ENCODE data around the gene RBM47.
A peak's percentile ranks its signal among the peaks of the same experiment; 100 is the strongest.
"Not testable (repeated sequence)": the region's sequence is repeated elsewhere in the genome, so short reads cannot be mapped to it uniquely, and the experiment has no call there.

The RBM47 gene

DNA sequence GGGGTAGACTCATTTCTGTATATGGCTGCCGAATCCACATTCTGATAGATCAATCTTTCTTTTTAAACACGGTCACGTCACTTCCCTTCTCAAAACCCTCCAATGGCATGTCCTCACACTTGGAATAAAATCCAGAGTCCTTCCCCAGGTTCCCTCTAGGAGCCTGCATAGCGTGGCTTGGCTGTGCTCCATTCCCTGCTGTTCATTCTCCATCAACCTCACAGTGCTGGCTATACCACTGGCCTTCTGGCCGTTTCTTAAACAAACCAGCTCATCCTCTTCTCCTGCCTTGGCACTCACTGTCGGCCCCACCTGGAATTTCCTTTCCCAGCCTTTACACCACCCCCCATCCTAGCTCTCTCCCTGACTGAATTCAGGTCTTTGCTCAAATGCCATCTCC, 77.1 kb downstream of the RBM47 start:
- TF ChIP-seq, protein P1, sequence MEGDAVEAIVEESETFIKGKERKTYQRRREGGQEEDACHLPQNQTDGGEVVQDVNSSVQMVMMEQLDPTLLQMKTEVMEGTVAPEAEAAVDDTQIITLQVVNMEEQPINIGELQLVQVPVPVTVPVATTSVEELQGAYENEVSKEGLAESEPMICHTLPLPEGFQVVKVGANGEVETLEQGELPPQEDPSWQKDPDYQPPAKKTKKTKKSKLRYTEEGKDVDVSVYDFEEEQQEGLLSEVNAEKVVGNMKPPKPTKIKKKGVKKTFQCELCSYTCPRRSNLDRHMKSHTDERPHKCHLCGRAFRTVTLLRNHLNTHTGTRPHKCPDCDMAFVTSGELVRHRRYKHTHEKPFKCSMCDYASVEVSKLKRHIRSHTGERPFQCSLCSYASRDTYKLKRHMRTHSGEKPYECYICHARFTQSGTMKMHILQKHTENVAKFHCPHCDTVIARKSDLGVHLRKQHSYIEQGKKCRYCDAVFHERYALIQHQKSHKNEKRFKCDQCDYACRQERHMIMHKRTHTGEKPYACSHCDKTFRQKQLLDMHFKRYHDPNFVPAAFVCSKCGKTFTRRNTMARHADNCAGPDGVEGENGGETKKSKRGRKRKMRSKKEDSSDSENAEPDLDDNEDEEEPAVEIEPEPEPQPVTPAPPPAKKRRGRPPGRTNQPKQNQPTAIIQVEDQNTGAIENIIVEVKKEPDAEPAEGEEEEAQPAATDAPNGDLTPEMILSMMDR (IDR thresholded peaks at IDR 0.05; ENCODE audit: extremely low read depth, insufficient read depth, missing control alignments), result no peak
- no peak for DNase-seq (ENCODE audit: low spot score)
- in situ Hi-C loops (cut with MboI; ENCODE audit: low pct_unique_long_range_greater_than_20kb, low sequenced_read_pairs, unreplicated experiment), result loop anchor here (25.0 kb wide), 1 partner anchor 160 kb away; no protein-coding TSS in a partner anchor

GRCh38 chr4:40551568-40552136, 78.0 kb downstream of the RBM47 start:
- in situ Hi-C loops (cut with MboI; ENCODE audit: low pct_unique_long_range_greater_than_20kb, low sequenced_read_pairs, unreplicated experiment), result loop anchor here (25.0 kb wide), 1 partner anchor 161 kb away; no protein-coding TSS in a partner anchor
- not testable (repeated sequence) for DNase-seq (ENCODE audit: low spot score)

DNA sequence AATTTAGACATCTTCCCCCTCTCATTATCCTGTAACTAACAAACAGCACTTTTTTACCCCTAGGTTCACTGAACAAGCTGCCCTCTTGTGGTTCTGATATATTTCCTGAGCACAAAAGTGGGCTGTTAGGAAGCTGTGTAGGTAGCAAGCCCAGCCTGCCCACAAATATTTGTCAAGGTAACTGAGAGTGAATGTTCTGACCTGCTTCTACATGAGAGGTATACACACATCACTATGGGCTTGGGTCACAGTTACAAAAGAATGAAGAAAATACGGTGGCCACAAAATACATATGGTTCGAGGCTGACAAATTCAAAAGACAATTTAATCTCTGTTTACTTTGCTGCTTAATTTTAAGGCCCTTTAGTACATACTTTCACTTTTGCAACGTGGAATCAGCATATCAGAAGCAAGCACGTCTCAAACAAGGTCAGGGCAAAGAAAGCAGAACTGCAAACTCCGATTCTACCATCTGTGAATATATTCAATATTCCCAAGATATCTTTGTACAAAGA, 78.7 kb downstream of the RBM47 start:
- TF ChIP-seq, protein P1 (IDR thresholded peaks at IDR 0.05; ENCODE audit: extremely low read depth, insufficient read depth, missing control alignments), result peak; percentile 54
- in situ Hi-C loops (cut with MboI; ENCODE audit: low pct_unique_long_range_greater_than_20kb, low sequenced_read_pairs, unreplicated experiment), result loop anchor here (25.0 kb wide), 1 partner anchor 161 kb away; no protein-coding TSS in a partner anchor
- DNase-seq (ENCODE audit: low spot score), result peak; percentile 52

- in situ Hi-C loops (cut with MboI; ENCODE audit: low pct_unique_long_range_greater_than_20kb, low sequenced_read_pairs, unreplicated experiment), result loop anchor here (25.0 kb wide), 1 partner anchor 162 kb away; no protein-coding TSS in a partner anchor
- TF ChIP-seq, protein P1 (IDR thresholded peaks at IDR 0.05; ENCODE audit: extremely low read depth, insufficient read depth, missing control alignments), result no peak
Observed at GRCh38 chr4:40550196-40550595, 79.5 kb downstream of the RBM47 start.

GRCh38 chr4:40548256-40548655, 81.4 kb downstream of the RBM47 start:
- DNase-seq (ENCODE audit: low spot score), result no peak
- in situ Hi-C loops (cut with MboI; ENCODE audit: low pct_unique_long_range_greater_than_20kb, low sequenced_read_pairs, unreplicated experiment), result no loop called here
- TF ChIP-seq, protein P1 (IDR thresholded peaks at IDR 0.05; ENCODE audit: extremely low read depth, insufficient read depth, missing control alignments), result no peak

More at GRCh38 chr4:40550196-40550595, 79.5 kb downstream of the RBM47 start:
- DNase-seq (ENCODE audit: low spot score), result no peak

DNA sequence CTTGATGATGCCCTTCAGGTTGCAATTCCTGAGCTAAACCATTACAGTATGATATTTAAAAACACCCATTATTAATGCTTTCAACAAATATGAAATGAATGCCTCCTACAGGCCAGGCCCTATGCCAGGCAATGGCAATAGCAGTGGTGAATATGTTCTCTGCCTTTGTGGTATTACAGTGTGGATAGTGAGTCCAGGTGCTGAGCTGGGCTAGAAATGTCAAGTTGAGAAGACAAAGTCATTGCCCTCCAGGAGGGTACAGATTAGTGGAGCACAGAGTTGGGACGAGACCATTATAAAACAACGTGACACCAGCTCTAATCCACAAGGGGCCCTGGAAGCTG, 81.9 kb downstream of the RBM47 start:
- in situ Hi-C loops (cut with MboI; ENCODE audit: low pct_unique_long_range_greater_than_20kb, low sequenced_read_pairs, unreplicated experiment), result no loop called here
- DNase-seq (ENCODE audit: low spot score), result no peak

More for the DNA sequence above, 81.9 kb downstream of the RBM47 start:
- TF ChIP-seq, protein P1 (IDR thresholded peaks at IDR 0.05; ENCODE audit: extremely low read depth, insufficient read depth, missing control alignments), result no peak

Data from GM13977 (cell line).